Right ventricle myocardium inferior (tissue), 1 donor: ENCODE results near the gene SMIM13. TPM values are rescaled to one million over a fixed set of nuclear protein-coding genes. Genes with fewer than 3 reads are reported as not detected.
"Not testable (repeated sequence)": the region's sequence is repeated elsewhere in the genome, so short reads cannot be mapped to it uniquely, and the experiment has no call there.

Experiments used
- ATAC-seq: fragments of 200-7000 bp; cut with Tn5 transposase; one replicate; pipeline ENCODE4 v1.9.1; 2020; ENCODE audit warnings: mild to moderate bottlenecking, moderate library complexity
- DNase-seq: peaks from one replicate; pipeline ENCODE4 v3.0.0; 2021; ENCODE audit errors: missing footprints
- intact Hi-C: fragments of 100-400 bp; cut with DNase I; formaldehyde crosslinking; loops from one replicate; pipeline ENCODE4 v1.11.0; 2022
- total RNA-seq: library from RNA; stranded (reverse); fragmentation: NEBNext Ultra II Directional; extraction: Animal tissue kit (Norgen Biotek cat#: 25700); gene quantifications from one replicate; pipeline ENCODE4 v1.2.1, GENCODE V29; 2021
- donor health status: DM: no; HTN: yes; CAD: no; lungs with severe emphysema.

Gene SMIM13
- total RNA-seq, 1 donor from 2014 or later, result 12.6 TPM

DNA sequence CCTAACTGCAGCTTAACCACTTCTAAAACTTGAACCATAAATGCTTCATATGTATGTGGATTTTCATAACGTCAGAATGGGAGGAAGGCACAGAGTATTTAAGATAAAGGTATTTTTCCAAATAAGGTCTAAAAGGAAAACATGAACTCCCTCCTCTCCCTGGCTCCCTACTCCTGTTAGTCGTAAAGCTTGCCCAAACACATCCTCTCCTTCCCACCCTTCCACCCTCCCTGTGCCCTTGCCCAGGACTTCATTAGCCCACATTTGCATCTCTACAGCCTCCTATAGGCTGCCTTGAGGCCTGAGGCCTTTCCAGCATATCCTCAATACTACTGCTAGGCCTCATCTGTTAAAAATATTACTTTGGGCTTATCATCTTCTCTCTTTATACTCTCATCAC lies 17.1 kb upstream of the SMIM13 start:
- DNase-seq, result no peak
- ATAC-seq, result no peak
- intact Hi-C loops, result no loop called here

DNA sequence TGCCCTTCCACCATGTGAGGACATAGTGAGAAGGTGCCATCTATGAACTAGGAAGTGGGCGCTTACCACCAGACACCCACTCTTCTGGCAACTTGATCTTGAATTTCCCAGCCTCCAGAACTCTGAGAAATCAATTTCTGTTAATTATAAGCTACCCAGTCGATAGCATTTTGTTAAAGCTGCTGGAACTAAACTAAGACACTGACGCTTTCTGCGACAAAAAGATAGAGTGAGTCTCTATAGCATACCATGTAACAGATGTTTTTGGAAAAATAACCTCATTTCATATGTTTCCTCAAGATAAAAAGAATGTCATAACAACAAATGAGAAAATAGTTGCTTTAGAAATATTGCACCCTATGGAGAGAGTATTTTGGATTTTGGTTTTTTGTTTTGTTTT lies 15.4 kb upstream of the SMIM13 start:
- intact Hi-C loops, result no loop called here
- ATAC-seq (no peak), DNase-seq (no peak)

DNA sequence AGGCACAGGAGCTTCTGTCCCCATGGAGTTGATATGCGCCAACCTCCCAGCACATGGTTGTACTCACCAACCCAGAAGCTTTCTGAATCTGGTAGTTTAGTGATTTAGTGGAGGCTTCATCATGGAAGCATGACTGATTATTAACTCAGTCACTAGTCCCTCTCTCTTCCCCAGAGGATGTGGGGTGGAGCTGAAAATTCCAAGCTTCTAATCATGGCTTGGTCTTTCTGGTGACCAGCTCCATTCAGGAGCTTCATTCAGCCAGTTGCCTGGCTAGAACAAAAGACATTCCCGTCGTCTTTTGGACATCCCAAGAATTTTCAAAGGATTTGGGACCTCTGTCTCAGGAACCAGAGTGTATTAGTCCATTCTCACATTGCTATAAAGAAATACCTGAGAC lies 13.3 kb upstream of the SMIM13 start:
- intact Hi-C loops, result no loop called here
- ATAC-seq (no peak), DNase-seq (no peak)

DNA sequence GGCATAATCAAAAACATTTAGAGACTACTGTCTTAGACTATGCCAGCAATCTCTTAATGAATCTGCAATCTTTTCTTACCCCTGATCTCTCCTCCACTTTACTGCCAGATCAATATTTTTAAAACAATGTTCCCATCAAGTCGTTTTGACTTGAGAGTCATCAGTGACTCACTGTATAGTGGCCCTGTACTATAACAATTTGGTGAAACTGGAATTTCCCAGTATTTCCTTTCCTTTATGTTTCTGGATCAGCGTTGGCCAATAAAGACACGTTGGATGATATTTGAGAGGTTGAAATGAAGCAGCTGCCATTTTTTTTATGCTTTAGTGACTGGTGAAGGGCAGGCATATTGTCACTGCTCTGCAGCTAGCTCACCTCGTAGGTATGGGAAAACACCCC lies 10.1 kb upstream of the SMIM13 start:
- no peak for ATAC-seq
- DNase-seq, result no peak
- intact Hi-C loops, result no loop called here

DNA sequence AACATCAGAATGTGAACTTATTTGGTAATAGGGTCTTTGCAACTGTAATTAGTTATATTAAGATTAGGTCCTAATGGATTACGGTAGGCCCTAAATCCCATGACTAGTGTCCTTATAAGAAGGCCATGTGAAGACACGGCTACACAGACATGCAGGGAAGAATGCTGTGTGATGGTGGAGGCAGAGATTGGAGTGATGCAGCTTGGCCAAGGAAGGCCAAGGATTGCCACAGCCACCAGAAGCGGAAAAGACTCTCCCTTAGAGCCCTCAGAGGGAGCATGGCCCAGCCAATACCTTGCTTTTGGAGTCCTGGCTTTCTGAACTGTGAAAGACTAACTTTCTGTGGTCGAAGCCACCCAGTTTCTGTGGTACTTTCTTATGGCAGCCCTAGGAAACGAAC lies 9.7 kb upstream of the SMIM13 start:
- intact Hi-C loops, result no loop called here
- no peak for ATAC-seq

DNA sequence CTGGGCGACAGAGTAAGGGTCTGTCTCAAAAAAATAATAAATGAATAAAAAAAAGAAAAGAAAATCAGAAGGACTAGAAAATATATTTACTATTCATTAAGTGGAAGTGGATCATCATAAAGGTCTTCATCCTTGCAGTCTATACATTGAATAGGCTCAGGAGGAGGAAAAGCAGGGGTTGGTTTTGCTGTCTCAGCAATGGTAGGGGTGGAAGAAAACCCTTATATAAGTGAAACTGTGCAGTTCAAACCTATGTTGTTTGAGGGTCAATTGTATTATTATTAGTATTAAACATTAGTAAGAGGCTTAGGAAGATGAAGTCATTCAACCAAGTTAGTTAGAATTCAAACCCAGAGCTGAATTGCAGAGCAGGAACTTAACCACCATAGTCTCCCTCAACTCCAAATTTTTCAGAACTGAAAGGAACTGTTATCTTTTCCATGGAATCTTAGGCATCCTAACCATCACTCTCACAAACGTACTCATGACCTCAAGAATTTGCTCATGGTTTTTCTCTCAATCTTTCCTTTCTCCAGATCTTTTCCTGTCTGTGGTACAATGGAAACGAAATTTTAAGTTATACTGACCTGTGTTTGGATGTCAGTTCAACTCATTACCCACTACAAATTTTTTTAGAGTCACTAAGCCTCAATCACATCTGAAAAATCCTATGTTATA lies 7.7 kb upstream of the SMIM13 start:
- DNase-seq (no peak), ATAC-seq (no peak)
- intact Hi-C loops, result no loop called here

More for the DNA sequence above, 9.7 kb upstream of the SMIM13 start:
- DNase-seq, result no peak

DNA sequence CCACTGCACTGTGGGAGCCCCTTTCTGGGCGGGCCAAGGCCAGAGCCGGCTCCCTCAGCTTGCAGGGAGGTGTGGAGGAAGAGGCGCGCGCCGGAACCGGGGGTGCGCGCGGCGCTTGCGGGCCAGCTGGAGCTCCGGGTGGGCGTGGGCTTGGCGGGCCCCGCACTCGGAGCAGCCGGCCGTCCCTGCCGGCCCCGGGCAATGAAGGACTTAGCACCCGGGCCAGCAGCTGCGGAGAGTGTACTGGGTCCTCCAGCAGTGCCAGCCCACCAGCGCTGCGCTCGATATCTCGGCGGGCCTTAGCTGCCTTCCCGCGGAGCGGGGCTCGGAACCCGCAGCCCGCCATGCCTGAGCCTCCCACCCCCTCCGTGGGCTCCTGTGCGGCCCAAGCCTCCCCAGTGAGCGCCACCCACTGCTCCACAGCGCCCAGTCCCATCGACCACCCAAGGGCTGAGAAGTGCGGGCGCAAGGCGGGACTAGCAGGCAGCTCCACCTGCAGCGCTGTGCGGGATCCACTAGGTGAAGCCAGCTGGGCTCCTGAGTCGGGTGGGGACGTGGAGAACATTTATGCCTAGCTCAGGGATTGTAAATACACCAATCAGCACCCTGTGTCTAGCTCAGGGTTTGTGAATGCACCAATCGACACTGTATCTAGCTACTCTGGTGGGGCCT lies 6.4 kb upstream of the SMIM13 start:
- ATAC-seq, intact Hi-C loops: not testable (repeated sequence)

DNA sequence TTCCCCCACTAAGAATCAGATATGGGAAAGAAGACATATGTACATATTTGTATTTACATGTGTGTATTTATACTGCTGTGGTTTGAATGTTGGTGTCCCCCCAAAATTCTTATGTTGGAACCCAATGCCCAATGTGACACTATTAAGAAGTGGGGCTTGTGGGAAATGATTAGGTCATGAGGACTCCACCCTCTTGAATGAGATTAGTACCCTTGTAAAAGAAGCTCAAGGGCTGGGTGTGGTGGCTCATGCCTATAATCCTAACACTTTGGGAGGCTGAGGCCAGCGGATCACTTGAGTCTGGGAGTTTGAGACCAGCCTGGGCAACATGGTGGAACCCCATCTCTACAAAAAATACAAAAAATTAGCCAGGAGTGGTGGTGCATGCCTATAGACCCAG lies 3.9 kb upstream of the SMIM13 start:
- ATAC-seq, result no peak
- intact Hi-C loops, result no loop called here

More for the DNA sequence above, 6.4 kb upstream of the SMIM13 start:
- not testable (repeated sequence) for DNase-seq

DNA sequence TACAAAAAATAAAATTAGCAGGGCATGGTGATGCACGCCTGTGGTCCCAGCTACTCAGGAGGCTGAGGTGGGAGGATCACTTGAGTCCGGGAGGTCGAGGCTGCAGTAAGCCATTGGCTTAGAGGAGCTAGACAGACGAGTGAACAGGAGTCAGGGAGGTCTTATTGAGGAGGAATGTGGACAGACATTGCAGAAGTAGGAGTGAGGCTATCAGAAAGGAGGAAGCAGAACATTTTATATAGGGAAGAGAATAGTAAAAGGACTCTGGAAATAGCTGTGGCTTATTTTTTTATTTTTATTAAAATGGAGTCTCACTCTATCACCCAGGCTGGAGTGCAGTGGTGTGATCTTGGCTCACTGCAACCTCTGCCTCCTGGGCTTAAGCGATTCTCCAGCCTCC lies 2.5 kb upstream of the SMIM13 start:
- ATAC-seq, DNase-seq, intact Hi-C loops: not testable (repeated sequence)

More for the DNA sequence above, 3.9 kb upstream of the SMIM13 start:
- no peak for DNase-seq

DNA sequence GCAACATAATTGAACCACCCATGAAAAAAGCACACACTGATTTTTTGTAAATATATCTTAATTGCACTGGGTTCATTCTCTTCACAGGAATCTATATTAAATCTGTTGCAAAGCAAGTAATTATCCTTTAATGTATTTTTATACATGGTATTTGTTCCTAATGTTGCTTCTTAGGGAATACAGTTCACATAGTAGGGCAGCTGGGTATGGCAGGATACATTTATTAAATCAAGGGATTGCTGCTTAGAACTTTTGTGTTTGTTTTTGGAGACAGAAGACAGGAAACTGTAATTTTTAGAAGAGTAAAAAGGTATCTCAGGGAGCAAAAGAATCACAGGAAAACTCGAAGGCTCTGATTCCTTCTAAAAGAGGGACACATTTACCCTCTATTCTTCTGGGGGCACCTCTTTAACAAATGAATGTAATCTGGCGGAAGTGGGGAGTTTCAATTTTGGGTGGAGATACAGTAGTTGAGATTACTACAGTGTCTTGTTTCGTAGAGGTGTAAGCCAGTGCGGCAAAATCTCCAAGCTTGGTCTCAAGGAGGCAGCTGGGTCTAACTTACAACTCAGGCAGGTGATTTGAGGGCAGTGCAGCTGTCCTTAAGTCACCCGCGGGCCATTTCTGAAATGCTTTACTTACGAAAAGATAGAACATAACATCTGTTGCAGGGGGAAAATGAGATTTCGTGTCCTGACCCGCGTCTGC lies 812 bp upstream of the SMIM13 start:
- ATAC-seq (peak; percentile 0), DNase-seq (no peak)
- intact Hi-C loops, result no loop called here

DNA sequence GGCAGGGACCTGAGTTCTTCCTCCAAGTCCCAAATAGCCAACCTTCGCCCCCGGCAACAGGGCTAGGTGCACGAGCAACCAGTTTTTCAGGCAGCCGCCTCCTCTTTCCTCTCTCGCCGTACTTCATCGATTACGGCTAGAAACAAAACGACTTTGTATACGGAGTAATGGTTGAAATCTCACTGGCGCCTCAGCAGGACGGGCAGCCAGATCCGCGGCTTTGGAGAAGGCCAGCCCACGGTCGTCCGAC lies 333 bp upstream of the SMIM13 start:
- intact Hi-C loops, result no loop called here
- no peak for DNase-seq
- peak; percentile 1 for ATAC-seq

DNA sequence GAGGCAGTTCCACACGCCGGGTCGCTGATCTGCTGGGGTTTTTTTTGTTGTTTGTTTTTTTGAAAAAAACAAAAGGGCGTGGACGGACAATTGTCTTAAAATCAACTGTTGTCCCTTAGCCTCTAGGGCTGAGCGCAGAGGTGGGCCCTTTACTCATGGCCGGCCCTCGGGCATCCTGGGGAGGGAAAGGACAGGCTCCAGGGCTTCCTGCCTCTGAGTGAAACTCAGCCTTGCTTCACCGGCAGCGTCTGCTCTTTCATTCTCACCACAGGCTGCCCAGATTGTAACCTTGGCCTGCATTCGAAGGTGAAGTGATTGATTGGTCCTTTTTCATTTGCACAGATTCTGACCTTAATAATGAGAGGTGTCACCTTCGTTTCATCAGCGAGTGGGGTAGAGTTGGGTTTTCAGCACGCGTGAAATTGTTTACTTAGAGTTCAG lies 797 bp downstream of the SMIM13 start:
- ATAC-seq (no peak), DNase-seq (no peak)
- intact Hi-C loops, result no loop called here

DNA sequence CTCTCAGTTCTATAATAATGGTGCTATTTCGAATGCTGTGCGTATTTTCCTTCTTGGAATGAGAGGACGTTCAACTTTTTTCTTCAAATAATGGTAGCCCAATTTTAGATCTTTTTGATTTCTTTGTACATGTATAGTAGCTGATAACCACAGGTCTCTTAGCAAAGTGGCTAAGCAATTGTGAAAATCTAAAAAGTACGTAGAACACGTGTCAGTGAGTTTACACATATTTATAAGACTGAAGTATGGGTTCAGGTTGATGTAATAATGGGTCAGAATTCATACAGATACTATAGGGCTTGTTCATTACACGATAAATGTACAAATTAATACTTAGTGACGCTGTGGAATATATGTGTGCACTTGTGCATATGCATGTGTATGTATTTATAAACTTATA lies 1.3 kb downstream of the SMIM13 start:
- DNase-seq, result no peak
- no peak for ATAC-seq
- intact Hi-C loops, result no loop called here

DNA sequence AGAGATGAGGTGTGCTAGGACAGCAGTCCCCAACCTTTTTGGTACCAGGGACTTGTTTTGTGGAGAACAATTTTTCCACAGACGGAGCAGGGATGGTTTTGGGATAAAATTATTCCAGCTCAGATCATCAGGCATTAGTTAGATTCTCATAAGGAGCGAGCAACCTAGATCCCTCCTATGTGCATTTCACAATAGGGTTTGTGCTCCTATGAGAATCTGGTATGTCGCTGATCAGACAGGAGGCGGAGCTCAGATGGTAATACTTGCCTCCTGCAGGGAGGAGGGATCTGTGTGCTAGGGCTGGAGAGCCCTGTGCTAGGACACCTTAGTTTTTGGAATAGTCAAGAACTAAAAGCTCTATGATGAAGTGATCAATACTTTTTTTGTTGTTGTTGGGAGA lies 2.5 kb downstream of the SMIM13 start:
- ATAC-seq, result no peak
- intact Hi-C loops, result no loop called here
- no peak for DNase-seq

DNA sequence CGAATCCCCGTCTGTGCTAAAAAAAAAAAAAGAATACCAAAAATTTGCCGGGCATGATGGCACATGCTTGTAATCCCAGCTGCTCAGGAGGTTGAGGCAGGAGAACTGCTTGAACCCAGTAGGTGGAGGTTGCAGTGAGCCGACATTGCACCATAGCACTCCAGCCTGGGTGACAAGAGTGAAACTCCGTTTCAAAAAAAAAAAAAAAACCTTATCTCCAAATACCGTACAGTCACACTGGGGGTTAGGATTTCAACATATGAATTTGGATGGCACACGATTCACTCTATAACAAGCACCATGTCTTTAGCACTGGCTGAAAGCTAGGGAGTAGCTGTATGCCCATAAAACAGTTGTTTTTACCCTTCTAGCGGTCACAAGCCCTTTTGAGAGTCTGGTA lies 3.8 kb downstream of the SMIM13 start:
- intact Hi-C loops, result no loop called here
- no peak for ATAC-seq
- no peak for DNase-seq

DNA sequence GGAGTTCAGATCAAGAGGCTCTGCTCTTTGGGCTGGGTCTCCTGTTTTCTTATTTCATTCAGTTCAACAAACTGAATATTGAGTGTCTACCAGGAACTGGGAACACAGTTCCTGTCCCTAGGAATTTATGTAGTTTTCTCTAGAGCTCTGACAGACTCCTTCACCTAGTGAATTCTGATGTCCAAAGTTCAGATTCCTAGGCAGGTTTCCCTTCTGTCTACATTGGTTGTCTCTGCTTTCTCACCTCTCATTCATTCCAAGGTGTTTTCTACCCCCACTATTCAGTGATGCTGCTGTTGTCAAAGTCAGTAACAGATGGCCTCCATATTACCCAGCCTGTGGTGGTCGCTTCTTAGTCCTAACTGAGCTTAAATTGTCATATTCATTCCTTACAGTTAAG lies 4.4 kb downstream of the SMIM13 start:
- intact Hi-C loops, result no loop called here
- no peak for ATAC-seq

DNA sequence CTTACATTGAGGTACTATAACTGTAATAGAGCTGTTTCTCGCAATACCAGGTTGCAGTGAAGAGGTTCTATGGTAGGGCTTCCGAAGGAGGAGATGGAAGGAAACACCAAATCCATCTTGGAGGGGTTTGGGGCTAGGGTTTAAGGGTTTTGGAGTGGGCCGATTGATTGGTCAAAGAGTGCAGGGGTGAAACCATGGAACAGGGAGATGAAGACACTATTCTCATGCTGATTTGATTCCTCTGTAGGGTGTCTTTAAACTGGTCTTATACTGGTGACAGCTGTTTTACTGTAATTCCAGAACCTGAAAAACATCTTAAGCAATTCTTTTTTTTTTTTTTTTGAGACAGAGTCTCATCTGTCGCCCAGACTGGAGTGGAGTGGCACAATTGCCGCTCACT lies 7.8 kb downstream of the SMIM13 start:
- intact Hi-C loops, result no loop called here
- DNase-seq, result no peak
- ATAC-seq, result no peak

More for the DNA sequence above, 4.4 kb downstream of the SMIM13 start:
- DNase-seq, result no peak

DNA sequence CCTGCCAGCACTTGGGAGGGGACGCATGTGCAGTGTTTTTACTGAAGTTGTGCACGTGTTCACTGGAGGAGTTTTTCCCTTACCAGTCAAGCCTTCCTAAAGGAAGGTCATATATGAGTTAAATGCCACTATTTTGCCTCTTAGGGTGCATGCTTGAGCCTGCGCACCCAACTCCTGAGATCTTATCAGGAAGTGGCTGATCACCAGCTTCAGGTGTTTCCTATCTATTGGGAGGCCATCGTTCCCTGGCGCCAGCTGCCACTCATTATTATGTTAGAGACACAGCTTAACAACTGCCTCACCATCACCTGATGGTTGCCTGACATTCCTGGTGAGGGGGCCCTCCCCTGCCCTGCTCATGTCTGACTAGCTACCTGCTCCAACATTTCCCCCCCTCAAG lies 9.4 kb downstream of the SMIM13 start:
- DNase-seq (no peak), ATAC-seq (no peak)
- intact Hi-C loops, result no loop called here

DNA sequence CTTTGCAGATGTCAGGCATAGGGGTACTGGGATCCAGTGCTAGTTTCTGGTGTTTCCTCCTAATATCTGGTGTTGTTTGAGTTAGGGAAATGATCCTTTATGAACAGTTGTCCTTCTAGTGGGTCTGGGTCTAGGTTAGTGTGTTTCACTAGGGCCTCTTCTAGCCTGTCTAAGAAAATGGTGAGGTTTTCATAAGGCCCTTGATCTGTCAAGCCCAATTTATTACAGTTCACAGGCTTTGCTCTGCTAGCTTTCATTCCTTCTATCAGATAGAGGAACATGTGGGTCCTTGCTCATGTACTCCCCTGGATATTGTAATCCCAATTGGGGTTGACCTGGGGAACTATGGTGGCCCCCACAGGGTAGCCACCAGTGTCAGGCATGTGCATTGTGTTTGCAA lies 15.1 kb downstream of the SMIM13 start:
- ATAC-seq, result no peak
- intact Hi-C loops, result no loop called here
- no peak for DNase-seq
